Activated naive CD4-positive, alpha-beta T cell treated with anti-CD3 and anti-CD28 coated beads, Interleukin-2, amount 10 ng/mL, durations not matched to agents 7 days and 5 days (primary cell): ENCODE data around the gene DUOXA2.
"Not testable (repeated sequence)": the region's sequence is repeated elsewhere in the genome, so short reads cannot be mapped to it uniquely, and the experiment has no call there.

Experiments
- CTCF ChIA-PET: fragments of 350-600 bp; sonication (Branson Sonifier 250); formaldehyde crosslinking; loops from one replicate; lab custom pipeline; 2021; ENCODE audit warnings: antibody characterized with exemption; lab: Charles Lee
- DNase-seq: peaks from one replicate; pipeline ENCODE4 v3.0.0-alpha.2; 2020
- H3K27ac Mint-ChIP-seq: one replicate; pipeline ENCODE4 v1.8.0; 2021; ENCODE audit warnings: mild to moderate bottlenecking, moderate library complexity, mixed read lengths
- H3K27me3 Mint-ChIP-seq: one replicate; pipeline ENCODE4 v1.8.0; 2021; ENCODE audit warnings: mild to moderate bottlenecking, mixed read lengths
- H3K36me3 Mint-ChIP-seq: one replicate; pipeline ENCODE4 v1.8.0; 2021; ENCODE audit warnings: mixed read lengths
- H3K4me1 Mint-ChIP-seq: one replicate; pipeline ENCODE4 v1.8.0; 2021; ENCODE audit warnings: mixed read lengths
- H3K4me3 Mint-ChIP-seq: one replicate; pipeline ENCODE4 v1.8.0; 2021; ENCODE audit warnings: mild to moderate bottlenecking, moderate library complexity, mixed read lengths
- H3K9me3 Mint-ChIP-seq: one replicate; pipeline ENCODE4 v1.8.0; 2021; ENCODE audit warnings: mixed read lengths

Gene DUOXA2

DNA sequence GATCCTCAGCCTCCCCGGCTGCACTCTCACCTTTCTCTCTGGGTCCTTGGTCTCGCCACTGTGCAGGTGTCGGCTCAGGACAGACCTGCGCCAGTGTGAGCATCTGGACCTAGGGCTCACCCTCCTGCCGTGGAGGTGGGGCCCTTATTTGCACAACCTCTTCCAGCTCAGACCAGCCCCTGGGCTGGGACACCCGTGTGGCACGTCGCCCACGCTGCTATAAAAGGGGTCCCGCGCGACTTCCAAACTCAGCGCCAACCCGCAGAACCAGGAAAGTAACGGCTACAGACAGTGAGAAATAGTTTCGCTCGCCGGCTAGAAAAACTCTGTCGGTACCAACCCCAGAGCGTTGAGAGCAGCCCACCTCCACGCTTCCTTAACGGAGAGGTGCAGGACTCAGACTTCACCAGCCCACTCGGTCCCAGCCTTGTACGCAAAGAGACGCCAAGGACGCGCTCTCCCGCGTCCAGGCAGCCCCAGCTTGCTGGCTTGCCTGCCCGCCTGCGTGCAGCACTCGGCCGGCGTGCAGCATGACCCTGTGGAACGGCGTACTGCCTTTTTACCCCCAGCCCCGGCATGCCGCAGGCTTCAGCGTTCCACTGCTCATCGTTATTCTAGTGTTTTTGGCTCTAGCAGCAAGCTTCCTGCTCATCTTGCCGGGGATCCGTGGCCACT is at the start of gene DUOXA2, which contains the start of gene DUOX2:
Gene DUOXA2 (plus strand): TSS at position 251 of the 675 bp plus-strand sequence. CDS start 280 bp downstream, at position 531.
Gene DUOX2 (minus strand): TSS at position 97 of the 675 bp plus-strand sequence. CDS start 761 bp downstream, outside the sequence.
- Mint-ChIP-seq H3K4me1 (peaks cover 33% of the 10 kb centered on the region), H3K36me3 (no peaks in the 10 kb centered on the region), H3K27me3 (peaks cover 96% of the 10 kb centered on the region), H3K9me3 (no peaks in the 10 kb centered on the region), H3K27ac (peak within 1 kb of the TSS; percentile 45), H3K4me3 (no peak within 1 kb of the TSS)
- DNase-seq: no peak
- CTCF ChIA-PET: interaction anchor here (2.3 kb wide), 1 partner anchor 9 kb away, joined by 5 read pairs; no protein-coding TSS in a partner anchor

DNA sequence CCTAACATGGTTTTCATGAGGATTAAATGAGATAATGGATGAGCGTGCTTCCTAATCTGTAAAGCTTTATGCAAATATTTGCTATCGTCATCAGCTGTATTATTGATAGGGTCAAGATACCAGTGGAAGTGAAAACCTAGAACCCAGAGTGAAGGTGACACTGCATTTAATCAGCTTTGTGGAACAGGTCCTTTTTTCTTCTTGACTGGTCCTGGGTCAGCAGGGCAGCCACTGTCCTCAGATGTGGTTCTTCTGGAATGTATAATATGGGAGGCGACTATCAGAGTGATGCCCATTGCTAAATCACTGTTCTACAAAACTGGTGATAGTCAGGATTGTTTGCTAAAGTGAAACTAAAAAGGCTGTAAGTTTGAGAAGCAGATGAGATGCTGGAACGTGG is 49.7 kb upstream of the DUOXA2 start:
- DNase-seq: no peak
- H3K27ac Mint-ChIP-seq: no peak overlapping the region
- H3K36me3 Mint-ChIP-seq: peaks cover 6% of the 10 kb centered on the region
- no peaks in the 10 kb centered on the region for H3K9me3 Mint-ChIP-seq
- H3K4me1 Mint-ChIP-seq: peaks cover 7% of the 10 kb centered on the region
- H3K27me3 Mint-ChIP-seq: no peaks in the 10 kb centered on the region
- no peak overlapping the region for H3K4me3 Mint-ChIP-seq
- CTCF ChIA-PET: interaction anchor here (1.4 kb wide), 1 partner anchor 54 kb away, joined by 3 read pairs; no protein-coding TSS in a partner anchor

DNA sequence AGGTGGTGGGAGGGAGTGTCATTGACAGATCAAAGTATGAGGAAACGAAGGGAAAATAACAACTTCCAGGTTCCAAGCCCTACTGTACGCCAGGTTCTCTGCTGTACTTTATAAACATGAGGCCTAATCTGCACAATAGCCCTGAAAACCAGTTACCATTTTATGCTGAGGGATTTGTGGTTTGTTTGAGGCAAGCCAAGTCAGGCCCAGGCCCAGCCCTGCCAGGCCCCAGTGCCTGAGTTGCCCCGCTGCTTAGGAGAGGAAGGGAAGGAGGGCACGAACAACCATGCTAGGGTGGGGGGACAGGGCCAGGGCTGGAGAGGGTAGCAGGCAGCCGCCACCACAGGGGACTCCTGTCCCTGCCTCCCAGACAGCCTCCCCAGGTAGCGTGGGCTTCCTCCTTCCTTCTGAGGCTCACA is 44.2 kb upstream of the DUOXA2 start:
- H3K9me3 Mint-ChIP-seq, CTCF ChIA-PET, H3K4me1 Mint-ChIP-seq, H3K27ac Mint-ChIP-seq, H3K36me3 Mint-ChIP-seq, H3K27me3 Mint-ChIP-seq, H3K4me3 Mint-ChIP-seq, DNase-seq: not testable (repeated sequence)

DNA sequence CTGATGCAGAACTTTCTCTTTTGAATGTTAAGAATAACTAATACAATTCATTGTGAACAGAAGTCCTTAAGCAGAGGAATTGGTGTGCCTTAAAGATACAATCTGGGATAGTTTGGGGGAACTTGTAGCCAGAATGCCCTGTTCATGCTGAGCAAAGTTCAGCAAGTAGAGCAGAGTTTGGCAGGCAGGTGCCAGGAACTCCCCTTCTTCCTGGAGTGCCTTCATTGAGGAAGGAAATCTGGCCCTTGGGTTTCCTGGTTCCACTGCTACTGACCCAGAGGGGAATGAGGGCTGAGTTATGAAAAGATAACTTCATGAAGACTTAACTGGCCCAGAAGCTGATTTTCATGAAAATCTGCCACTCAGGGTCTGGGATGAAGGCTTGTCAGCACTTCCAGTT is 40.5 kb upstream of the DUOXA2 start:
- CTCF ChIA-PET, H3K9me3 Mint-ChIP-seq, H3K27me3 Mint-ChIP-seq, H3K4me1 Mint-ChIP-seq, DNase-seq, H3K4me3 Mint-ChIP-seq, H3K36me3 Mint-ChIP-seq, H3K27ac Mint-ChIP-seq: not testable (repeated sequence)

DNA sequence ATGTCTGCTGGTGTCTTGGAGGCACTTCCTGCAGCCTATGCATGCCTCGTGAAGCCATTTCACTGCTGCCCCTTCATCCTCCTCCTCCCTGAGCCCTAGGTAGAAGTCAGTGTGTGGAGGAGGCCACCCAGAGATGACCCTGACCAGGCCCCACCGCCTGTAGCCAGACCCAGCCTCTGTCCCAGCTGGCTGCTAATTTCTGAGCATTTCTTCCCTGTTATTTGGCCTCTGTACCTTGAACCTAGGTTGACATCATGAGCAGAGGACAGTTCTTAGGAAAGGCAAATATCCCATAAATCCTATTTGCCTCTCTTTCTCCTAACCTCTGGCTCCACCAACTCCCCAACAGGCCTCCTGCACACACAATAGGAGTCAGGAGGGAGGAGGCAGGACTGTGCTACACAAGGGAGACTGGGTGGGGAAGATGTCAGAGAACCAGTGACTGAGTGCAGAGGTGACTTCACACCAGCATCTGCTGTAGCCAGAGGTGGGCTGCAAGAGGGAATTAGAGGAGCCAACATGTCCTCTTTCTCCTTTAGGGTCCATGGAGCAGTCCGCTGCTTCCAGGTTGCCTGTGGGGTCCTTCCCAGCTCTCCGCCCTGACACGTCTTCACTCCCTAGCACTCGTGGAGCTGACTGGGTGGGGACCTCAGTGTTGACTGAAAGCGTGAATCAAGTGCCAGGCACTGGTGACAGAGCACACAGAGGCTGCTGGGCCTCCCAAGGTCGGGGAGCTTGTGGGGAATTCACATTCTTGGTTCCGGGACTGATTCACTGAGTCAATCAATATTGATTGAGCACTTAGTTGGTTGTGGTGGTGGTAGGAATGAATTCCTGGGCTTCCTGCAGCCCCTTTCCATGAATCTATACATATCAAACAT is 38.4 kb upstream of the DUOXA2 start:
- H3K27me3 Mint-ChIP-seq, H3K36me3 Mint-ChIP-seq, H3K27ac Mint-ChIP-seq, H3K4me1 Mint-ChIP-seq, H3K9me3 Mint-ChIP-seq, H3K4me3 Mint-ChIP-seq, DNase-seq, CTCF ChIA-PET: not testable (repeated sequence)

DNA sequence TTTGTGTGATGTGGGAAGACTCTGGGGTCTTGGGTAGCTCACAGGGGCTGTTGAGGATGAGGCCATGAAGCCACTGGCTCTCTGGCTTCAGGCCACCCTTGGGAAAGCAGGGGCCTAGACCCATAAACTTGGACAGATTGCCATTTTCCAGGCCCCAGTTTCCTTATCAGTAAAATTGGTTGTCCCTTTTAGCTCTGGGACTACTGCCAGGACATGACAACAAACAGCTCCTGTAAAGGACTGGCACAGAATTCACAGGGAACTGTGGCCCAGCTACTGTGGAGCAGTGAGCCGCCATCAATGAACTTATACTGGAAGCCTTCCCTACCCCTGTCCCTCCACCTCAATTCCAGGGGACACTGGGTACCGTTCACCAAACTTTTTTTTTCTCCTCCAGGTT is 36.7 kb upstream of the DUOXA2 start:
- H3K4me1 Mint-ChIP-seq, H3K36me3 Mint-ChIP-seq, DNase-seq, H3K9me3 Mint-ChIP-seq, H3K27ac Mint-ChIP-seq, H3K4me3 Mint-ChIP-seq, CTCF ChIA-PET: not testable (repeated sequence)
- peaks cover 13% of the 10 kb centered on the region for H3K27me3 Mint-ChIP-seq

DNA sequence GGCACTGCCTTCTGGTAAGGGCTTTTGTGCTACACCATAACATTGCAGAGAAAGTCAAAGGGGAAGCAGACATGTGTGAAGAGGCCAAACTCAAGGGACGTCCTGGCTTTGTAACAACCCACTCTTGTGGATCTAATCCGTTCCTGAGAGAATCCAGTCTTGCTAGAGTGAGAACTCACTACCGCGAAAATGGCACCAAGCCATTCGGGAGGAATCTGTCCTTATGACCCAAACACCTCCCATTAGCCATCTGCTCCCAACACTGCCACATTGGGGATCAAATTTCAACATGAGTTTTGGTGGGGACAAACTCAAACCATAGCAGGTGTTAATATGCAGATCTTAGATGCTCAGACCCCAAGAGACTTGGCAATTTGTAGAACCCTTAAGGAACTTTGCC is 34.9 kb upstream of the DUOXA2 start:
- CTCF ChIA-PET: interaction anchor here (0.6 kb wide), 1 partner anchor 237 kb away, joined by 3 read pairs; no protein-coding TSS in a partner anchor
- H3K36me3 Mint-ChIP-seq, H3K4me1 Mint-ChIP-seq, H3K27ac Mint-ChIP-seq, H3K9me3 Mint-ChIP-seq, H3K4me3 Mint-ChIP-seq, DNase-seq: not testable (repeated sequence)
- H3K27me3 Mint-ChIP-seq: peaks cover 18% of the 10 kb centered on the region

DNA sequence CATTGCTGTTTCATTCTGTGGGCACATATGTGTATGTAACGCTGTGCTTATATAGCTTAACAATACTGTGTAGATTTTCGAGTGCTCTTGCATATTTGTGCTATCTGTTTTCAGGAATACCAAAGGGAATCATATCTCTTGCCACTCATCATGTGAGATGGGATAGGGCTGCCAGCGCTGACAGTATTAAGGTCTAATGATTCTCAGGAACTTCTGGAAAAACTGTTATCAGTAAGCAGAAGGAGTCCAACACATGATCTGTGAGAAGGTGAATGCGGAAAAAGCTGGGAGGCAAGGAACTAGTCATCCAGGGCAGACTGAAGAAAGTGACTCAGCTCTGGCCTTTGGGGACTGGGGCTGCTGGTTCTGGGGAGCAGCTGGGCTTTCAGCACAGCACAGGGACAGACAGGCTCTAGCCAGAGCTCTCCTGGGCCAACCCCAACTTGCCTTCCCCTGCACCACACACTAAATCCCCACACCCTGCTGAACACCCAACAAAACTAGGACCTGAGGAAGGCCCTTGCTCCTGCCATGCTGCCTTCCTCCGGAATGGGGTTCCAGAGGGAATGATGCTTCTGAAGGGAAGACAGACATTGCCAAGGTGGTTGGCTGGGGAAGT is 34.4 kb upstream of the DUOXA2 start:
- not testable (repeated sequence) for H3K36me3 Mint-ChIP-seq, H3K4me1 Mint-ChIP-seq, H3K9me3 Mint-ChIP-seq, H3K4me3 Mint-ChIP-seq, H3K27ac Mint-ChIP-seq, DNase-seq
- CTCF ChIA-PET: interaction anchor here (0.6 kb wide), 1 partner anchor 237 kb away, joined by 3 read pairs; no protein-coding TSS in a partner anchor
- peaks cover 18% of the 10 kb centered on the region for H3K27me3 Mint-ChIP-seq

DNA sequence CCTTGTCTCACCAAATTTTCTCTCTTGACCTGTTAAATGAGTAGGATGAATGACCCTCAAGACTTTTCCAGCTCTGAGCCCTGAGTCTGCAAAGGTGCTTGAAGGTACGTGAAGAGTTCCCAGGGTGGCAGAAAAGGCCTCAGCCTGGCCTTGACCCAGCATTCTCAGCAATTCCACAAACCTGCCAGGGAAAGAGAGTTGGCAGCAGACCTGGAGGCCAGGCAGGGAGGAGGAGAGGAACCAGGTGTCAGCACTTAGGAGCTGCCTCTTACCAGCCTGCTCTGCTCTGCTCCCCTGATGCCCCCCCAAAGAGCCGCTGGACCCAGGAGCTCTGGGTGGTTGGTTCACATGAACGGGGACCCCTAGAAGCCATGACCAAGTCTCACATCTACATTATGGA is 33.5 kb upstream of the DUOXA2 start:
- H3K27ac Mint-ChIP-seq, H3K36me3 Mint-ChIP-seq, H3K4me3 Mint-ChIP-seq, CTCF ChIA-PET, H3K4me1 Mint-ChIP-seq, DNase-seq, H3K9me3 Mint-ChIP-seq: not testable (repeated sequence)
- H3K27me3 Mint-ChIP-seq: peaks cover 21% of the 10 kb centered on the region

DNA sequence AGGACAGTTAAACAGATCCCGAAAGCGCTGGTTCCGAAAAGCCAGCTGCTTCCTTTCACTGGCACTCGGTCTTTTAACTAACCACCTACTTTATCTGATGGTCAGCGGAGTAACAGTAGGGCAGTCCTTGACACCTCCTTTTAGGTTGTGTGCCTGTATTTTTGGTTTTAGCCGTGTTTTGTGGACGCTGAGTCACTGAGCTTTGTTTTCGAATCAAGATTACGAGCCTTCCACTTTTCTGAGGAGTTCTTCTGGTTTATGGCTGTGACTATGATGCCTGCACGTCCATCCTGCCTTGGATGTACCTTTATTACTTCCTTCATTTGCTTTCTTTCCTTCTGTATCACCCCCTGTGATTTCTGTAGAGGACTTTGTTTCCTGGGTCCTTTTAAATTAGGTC is 31.7 kb upstream of the DUOXA2 start:
- peaks cover 27% of the 10 kb centered on the region for H3K27me3 Mint-ChIP-seq
- DNase-seq, H3K9me3 Mint-ChIP-seq, H3K4me1 Mint-ChIP-seq, H3K27ac Mint-ChIP-seq, H3K4me3 Mint-ChIP-seq, H3K36me3 Mint-ChIP-seq: not testable (repeated sequence)
- CTCF ChIA-PET: interaction anchor here (1.6 kb wide), 1 partner anchor 28 kb away, joined by 3 read pairs; no protein-coding TSS in a partner anchor

DNA sequence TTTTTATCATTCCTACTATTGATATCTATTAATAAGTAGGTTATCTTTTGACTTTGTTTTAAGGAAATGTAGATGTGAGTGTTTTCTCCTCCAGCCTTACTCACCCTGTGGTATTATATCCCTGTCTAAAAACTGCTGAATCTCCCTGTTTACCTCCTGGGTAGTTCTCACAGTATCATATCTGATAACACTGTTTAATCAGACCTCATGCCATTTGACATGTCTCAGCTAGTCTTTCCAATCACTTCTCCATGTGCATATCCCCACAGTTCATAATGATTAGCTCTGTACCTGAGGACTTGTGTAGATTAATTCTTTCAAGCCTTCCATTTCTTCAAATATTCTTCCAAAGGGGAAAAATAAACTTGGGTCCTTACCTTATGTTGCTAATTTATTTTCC is 30.9 kb upstream of the DUOXA2 start:
- H3K4me3 Mint-ChIP-seq: no peak overlapping the region
- CTCF ChIA-PET: interaction anchor here (1.6 kb wide), 1 partner anchor 27 kb away, joined by 3 read pairs; no protein-coding TSS in a partner anchor
- DNase-seq: no peak
- H3K4me1 Mint-ChIP-seq: no peaks in the 10 kb centered on the region
- H3K27me3 Mint-ChIP-seq: peaks cover 24% of the 10 kb centered on the region
- no peaks in the 10 kb centered on the region for H3K36me3 Mint-ChIP-seq
- no peaks in the 10 kb centered on the region for H3K9me3 Mint-ChIP-seq
- H3K27ac Mint-ChIP-seq: no peak overlapping the region

DNA sequence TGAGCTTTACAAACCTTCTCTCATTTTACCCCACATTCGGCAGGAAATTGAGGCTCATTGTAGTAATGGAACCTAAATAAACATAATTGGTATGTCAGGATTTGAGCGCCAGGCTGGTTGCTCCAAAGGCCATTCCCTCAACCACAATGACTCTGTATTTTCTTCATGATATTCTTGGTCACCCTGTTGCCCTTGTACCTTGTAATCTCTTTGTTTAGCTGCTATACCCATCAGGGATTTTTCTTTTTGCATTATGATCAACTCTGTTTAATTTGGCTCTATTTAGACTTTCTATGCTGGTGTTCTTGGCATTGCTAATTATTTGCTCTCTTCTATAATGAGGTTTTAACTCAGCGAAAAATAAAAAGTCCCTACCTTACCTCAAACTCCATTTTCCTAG is 30.0 kb upstream of the DUOXA2 start:
- Mint-ChIP-seq H3K27ac (no peak overlapping the region), H3K4me1 (no peaks in the 10 kb centered on the region)

DNA sequence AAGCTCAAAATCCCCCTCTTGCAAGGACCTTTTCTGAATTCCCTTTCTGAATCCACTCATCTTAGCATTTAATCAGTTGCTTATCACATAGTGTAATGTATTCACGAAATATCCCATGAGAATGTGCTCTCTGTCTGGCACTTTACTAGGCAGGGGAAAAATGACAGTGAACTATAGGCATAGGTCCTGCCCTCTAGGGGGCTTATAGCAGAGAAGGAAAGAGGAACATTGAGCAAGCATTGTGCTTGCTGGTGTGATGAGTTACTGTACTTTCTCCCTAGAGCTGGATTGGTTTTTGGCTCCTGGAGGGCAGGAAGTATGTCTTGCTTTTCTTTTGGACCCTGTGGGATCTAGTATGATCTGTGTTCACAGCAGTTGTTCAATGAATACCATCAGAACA is 26.6 kb upstream of the DUOXA2 start:
- Mint-ChIP-seq H3K27me3 (peaks cover 33% of the 10 kb centered on the region), H3K4me3 (no peak overlapping the region), H3K4me1 (no peaks in the 10 kb centered on the region), H3K36me3 (no peaks in the 10 kb centered on the region), H3K9me3 (no peaks in the 10 kb centered on the region), H3K27ac (no peak overlapping the region)
- no peak for DNase-seq
- CTCF ChIA-PET: interaction anchor here (2.0 kb wide), 1 partner anchor 31 kb away, joined by 6 read pairs; no protein-coding TSS in a partner anchor

More for the DNA sequence above, 30.0 kb upstream of the DUOXA2 start:
- CTCF ChIA-PET: no interaction called here
- H3K4me3 Mint-ChIP-seq: no peak overlapping the region
- DNase-seq: no peak
- no peaks in the 10 kb centered on the region for H3K36me3 Mint-ChIP-seq
- H3K27me3 Mint-ChIP-seq: peaks cover 32% of the 10 kb centered on the region
- no peaks in the 10 kb centered on the region for H3K9me3 Mint-ChIP-seq
